Measurements from ENCODE around the gene DPEP2.

Gene DPEP2

GRCh38 chr16:67966549-67967182 is 32.6 kb downstream of the DPEP2 start:
- peaks cover 1 to 15% (median 5%) of the 10 kb centered on the region in 4 experiments for H3K36me3 ChIP-seq (ENCODE audit: control insufficient read depth in 4 of 4, insufficient read depth in 4 of 4, low read length in 3 of 4)
- CTCF ChIA-PET, result interaction anchor here (0.5 to 7.6 kb wide), 10 partner anchors 10 to 80 kb away, joined by 3 to 69 read pairs (median 3); partner anchors contain the start of genes DDX28, DPEP2, DPEP3 and DUS2
- peak overlapping the region in 1 of 7 experiments; percentile 84 for H3K4me3 ChIP-seq (ENCODE audit: control insufficient read depth in 1 of 7, extremely low read depth in 1 of 7, insufficient read depth in 4 of 7, low read depth in 2 of 7, low read length in 6 of 7)
- H3K4me1 ChIP-seq (ENCODE audit: control extremely low read depth in 1 of 4, control insufficient read depth in 4 of 4, insufficient read depth in 4 of 4, low read length in 3 of 4), result peaks cover 0 to 30% (median 20%) of the 10 kb centered on the region in 4 experiments
- H3K9me3 ChIP-seq (ENCODE audit: control extremely low read depth in 1 of 5, control insufficient read depth in 4 of 5, insufficient read depth in 2 of 5, low read depth in 1 of 5, low read length in 4 of 5), result no peaks in the 10 kb centered on the region
- POLR2A ChIA-PET, result interaction anchor here (0.8 kb wide), 1 partner anchor 74 kb away, joined by 4 read pairs; no protein-coding TSS in a partner anchor
- H3K27me3 ChIP-seq (replicated peaks in 2 of 5; ENCODE audit: control insufficient read depth in 4 of 5, insufficient read depth in 5 of 5, low read length in 4 of 5), result no peaks in the 10 kb centered on the region
- WGBS (ENCODE audit: insufficient coverage), result 72% methylated on average over 2 of the region's 3 CpGs
- H3K27ac ChIP-seq (ENCODE audit: insufficient read depth in 1 of 2, low read depth in 1 of 2, low read length in 2 of 2, poor library complexity in 1 of 2, severe bottlenecking in 2 of 2), result no peak overlapping the region
- no peak for DNase-seq

- no peak overlapping the region for H3K4me3 ChIP-seq (ENCODE audit: control insufficient read depth in 1 of 7, extremely low read depth in 1 of 7, insufficient read depth in 4 of 7, low read depth in 2 of 7, low read length in 6 of 7)
- no peaks in the 10 kb centered on the region for H3K9me3 ChIP-seq (ENCODE audit: control extremely low read depth in 1 of 5, control insufficient read depth in 4 of 5, insufficient read depth in 2 of 5, low read depth in 1 of 5, low read length in 4 of 5)
- H3K4me1 ChIP-seq (ENCODE audit: control extremely low read depth in 1 of 4, control insufficient read depth in 4 of 4, insufficient read depth in 4 of 4, low read length in 3 of 4), result peaks cover 0 to 30% (median 20%) of the 10 kb centered on the region in 4 experiments
- H3K27me3 ChIP-seq (replicated peaks in 2 of 5; ENCODE audit: control insufficient read depth in 4 of 5, insufficient read depth in 5 of 5, low read length in 4 of 5), result no peaks in the 10 kb centered on the region
- ChIA-PET POLR2A (no interaction called here), CTCF (interaction anchor here (0.5 to 7.6 kb wide), 11 partner anchors 9 to 75 kb away, joined by 3 to 69 read pairs (median 3); partner anchors contain the start of genes DDX28, DPEP2NB, DPEP3 and DUS2)
- 95% methylated on average over 8 of the region's 11 CpGs for WGBS (ENCODE audit: insufficient coverage)
- H3K36me3 ChIP-seq (ENCODE audit: control insufficient read depth in 4 of 4, insufficient read depth in 4 of 4, low read length in 3 of 4), result peaks cover 2 to 23% (median 7%) of the 10 kb centered on the region in 4 experiments
- DNase-seq, result no peak
- H3K27ac ChIP-seq (ENCODE audit: insufficient read depth in 1 of 2, low read depth in 1 of 2, low read length in 2 of 2, poor library complexity in 1 of 2, severe bottlenecking in 2 of 2), result no peak overlapping the region
These were observed 33.4 kb downstream of the DPEP2 start for GRCh38 chr16:67965668-67966548.

- Histone ChIP-seq H3K36me3 (ENCODE audit: control insufficient read depth in 4 of 4, insufficient read depth in 4 of 4, low read length in 3 of 4) (peaks cover 2 to 36% (median 12%) of the 10 kb centered on the region in 4 experiments), H3K27ac (ENCODE audit: insufficient read depth in 1 of 2, low read depth in 1 of 2, low read length in 2 of 2, poor library complexity in 1 of 2, severe bottlenecking in 2 of 2) (no peak overlapping the region), H3K27me3 (replicated peaks in 2 of 5; ENCODE audit: control insufficient read depth in 4 of 5, insufficient read depth in 5 of 5, low read length in 4 of 5) (no peaks in the 10 kb centered on the region), H3K4me1 (ENCODE audit: control extremely low read depth in 1 of 4, control insufficient read depth in 4 of 4, insufficient read depth in 4 of 4, low read length in 3 of 4) (peaks cover 0 to 30% (median 20%) of the 10 kb centered on the region in 4 experiments), H3K9me3 (ENCODE audit: control extremely low read depth in 1 of 5, control insufficient read depth in 4 of 5, insufficient read depth in 2 of 5, low read depth in 1 of 5, low read length in 4 of 5) (no peaks in the 10 kb centered on the region), H3K4me3 (ENCODE audit: control insufficient read depth in 1 of 7, extremely low read depth in 1 of 7, insufficient read depth in 4 of 7, low read depth in 2 of 7, low read length in 6 of 7) (no peak overlapping the region)
- WGBS (ENCODE audit: insufficient coverage), result 95% methylated on average over 2 of the region's 6 CpGs
- no peak for DNase-seq
- ChIA-PET CTCF (interaction anchor here (0.8 to 2.4 kb wide), 4 partner anchors 14 to 87 kb away, joined by 3 to 9 read pairs (median 4); no protein-coding TSS in a partner anchor), POLR2A (no interaction called here)
These were observed 34.7 kb downstream of the DPEP2 start for GRCh38 chr16:67964477-67965131.

GRCh38 chr16:67963662-67964321 is 35.5 kb downstream of the DPEP2 start:
- ChIA-PET CTCF (interaction anchor here (0.8 to 2.4 kb wide), 3 partner anchors 13 to 88 kb away, joined by 3 to 9 read pairs (median 4); no protein-coding TSS in a partner anchor), POLR2A (no interaction called here)
- Histone ChIP-seq H3K4me1 (ENCODE audit: control extremely low read depth in 1 of 4, control insufficient read depth in 4 of 4, insufficient read depth in 4 of 4, low read length in 3 of 4) (peaks cover 0 to 26% (median 15%) of the 10 kb centered on the region in 4 experiments), H3K4me3 (ENCODE audit: control insufficient read depth in 1 of 7, extremely low read depth in 1 of 7, insufficient read depth in 4 of 7, low read depth in 2 of 7, low read length in 6 of 7) (no peak overlapping the region), H3K27me3 (replicated peaks in 2 of 5; ENCODE audit: control insufficient read depth in 4 of 5, insufficient read depth in 5 of 5, low read length in 4 of 5) (no peaks in the 10 kb centered on the region), H3K9me3 (ENCODE audit: control extremely low read depth in 1 of 5, control insufficient read depth in 4 of 5, insufficient read depth in 2 of 5, low read depth in 1 of 5, low read length in 4 of 5) (no peaks in the 10 kb centered on the region), H3K27ac (ENCODE audit: insufficient read depth in 1 of 2, low read depth in 1 of 2, low read length in 2 of 2, poor library complexity in 1 of 2, severe bottlenecking in 2 of 2) (no peak overlapping the region), H3K36me3 (ENCODE audit: control insufficient read depth in 4 of 4, insufficient read depth in 4 of 4, low read length in 3 of 4) (peaks cover 2 to 44% (median 14%) of the 10 kb centered on the region in 4 experiments)
- 91% methylated on average over 31 of the region's 32 CpGs for WGBS (ENCODE audit: insufficient coverage)
- no peak for DNase-seq

- no peak for DNase-seq
- CTCF ChIA-PET, result interaction anchor here (0.8 to 2.4 kb wide), 7 partner anchors 13 to 88 kb away, joined by 3 to 9 read pairs (median 3); no protein-coding TSS in a partner anchor
- H3K4me3 ChIP-seq (ENCODE audit: control insufficient read depth in 1 of 7, extremely low read depth in 1 of 7, insufficient read depth in 4 of 7, low read depth in 2 of 7, low read length in 6 of 7), result no peak overlapping the region
These were observed 36.0 kb downstream of the DPEP2 start for GRCh38 chr16:67963292-67963661.

GRCh38 chr16:67962135-67962534 is 37.1 kb downstream of the DPEP2 start:
- Histone ChIP-seq H3K4me1 (ENCODE audit: control extremely low read depth in 1 of 4, control insufficient read depth in 4 of 4, insufficient read depth in 4 of 4, low read length in 3 of 4) (peaks cover 0 to 16% (median 4%) of the 10 kb centered on the region in 4 experiments), H3K27ac (ENCODE audit: insufficient read depth in 1 of 2, low read depth in 1 of 2, low read length in 2 of 2, poor library complexity in 1 of 2, severe bottlenecking in 2 of 2) (no peak overlapping the region), H3K27me3 (replicated peaks in 2 of 5; ENCODE audit: control insufficient read depth in 4 of 5, insufficient read depth in 5 of 5, low read length in 4 of 5) (no peaks in the 10 kb centered on the region), H3K36me3 (ENCODE audit: control insufficient read depth in 4 of 4, insufficient read depth in 4 of 4, low read length in 3 of 4) (peaks cover 2 to 57% (median 18%) of the 10 kb centered on the region in 4 experiments), H3K9me3 (ENCODE audit: control extremely low read depth in 1 of 5, control insufficient read depth in 4 of 5, insufficient read depth in 2 of 5, low read depth in 1 of 5, low read length in 4 of 5) (no peaks in the 10 kb centered on the region), H3K4me3 (ENCODE audit: control insufficient read depth in 1 of 7, extremely low read depth in 1 of 7, insufficient read depth in 4 of 7, low read depth in 2 of 7, low read length in 6 of 7) (no peak overlapping the region)
- ChIA-PET POLR2A (no interaction called here), CTCF (interaction anchor here (1.0 to 2.4 kb wide), 5 partner anchors 11 to 103 kb away, joined by 3 to 9 read pairs (median 3); no protein-coding TSS in a partner anchor)
- no peak for DNase-seq
- 92% methylated on average over 7 of the region's 8 CpGs for WGBS (ENCODE audit: insufficient coverage)

More at GRCh38 chr16:67963292-67963661, 36.0 kb downstream of the DPEP2 start:
- Histone ChIP-seq H3K4me1 (ENCODE audit: control extremely low read depth in 1 of 4, control insufficient read depth in 4 of 4, insufficient read depth in 4 of 4, low read length in 3 of 4) (peaks cover 0 to 25% (median 12%) of the 10 kb centered on the region in 4 experiments), H3K36me3 (ENCODE audit: control insufficient read depth in 4 of 4, insufficient read depth in 4 of 4, low read length in 3 of 4) (peaks cover 2 to 49% (median 17%) of the 10 kb centered on the region in 4 experiments), H3K9me3 (ENCODE audit: control extremely low read depth in 1 of 5, control insufficient read depth in 4 of 5, insufficient read depth in 2 of 5, low read depth in 1 of 5, low read length in 4 of 5) (no peaks in the 10 kb centered on the region), H3K27ac (ENCODE audit: insufficient read depth in 1 of 2, low read depth in 1 of 2, low read length in 2 of 2, poor library complexity in 1 of 2, severe bottlenecking in 2 of 2) (no peak overlapping the region), H3K27me3 (replicated peaks in 2 of 5; ENCODE audit: control insufficient read depth in 4 of 5, insufficient read depth in 5 of 5, low read length in 4 of 5) (no peaks in the 10 kb centered on the region)
- 100% methylated on average over 2 of the region's 2 CpGs for WGBS (ENCODE audit: insufficient coverage)
- POLR2A ChIA-PET, result no interaction called here
